Islet of Langerhans (tissue), 1 donor: ENCODE results near the gene FAM43A.

Experiments
- FAIRE-seq: peaks from one replicate; lab custom pipeline; 2011; peaks lifted over from hg19 to GRCh38; lab: Jason Lieb, UNC

FAM43A gene

GRCh38 chr3:194711913-194712312 is 26.2 kb downstream of the FAM43A start:
- FAIRE-seq, result no peak

- no peak for FAIRE-seq
Observed at GRCh38 chr3:194713299-194714136, 27.8 kb downstream of the FAM43A start.

GRCh38 chr3:194714137-194714455 is 28.4 kb downstream of the FAM43A start:
- FAIRE-seq, result no peak

GRCh38 chr3:194714564-194714963 is 28.9 kb downstream of the FAM43A start:
- FAIRE-seq, result no peak

GRCh38 chr3:194715022-194715800 is 29.5 kb downstream of the FAM43A start:
- FAIRE-seq, result no peak

- no peak for FAIRE-seq
Observed at GRCh38 chr3:194718079-194718478, 32.4 kb downstream of the FAM43A start.

- no peak for FAIRE-seq
Observed at GRCh38 chr3:194720048-194720447, 34.4 kb downstream of the FAM43A start.

- FAIRE-seq, result no peak
Observed at GRCh38 chr3:194723846-194724618, 38.3 kb downstream of the FAM43A start.

- no peak for FAIRE-seq
Observed at GRCh38 chr3:194725346-194725745, 39.7 kb downstream of the FAM43A start.

GRCh38 chr3:194727435-194728128 is 41.9 kb downstream of the FAM43A start:
- no peak for FAIRE-seq

GRCh38 chr3:194728986-194729385 is 43.3 kb downstream of the FAM43A start:
- FAIRE-seq, result no peak

GRCh38 chr3:194730365-194730764 is 44.7 kb downstream of the FAM43A start:
- FAIRE-seq, result no peak

GRCh38 chr3:194731506-194732073 is 45.9 kb downstream of the FAM43A start:
- no peak for FAIRE-seq

GRCh38 chr3:194732617-194733016 is 46.9 kb downstream of the FAM43A start:
- FAIRE-seq, result no peak

- FAIRE-seq, result no peak
Observed at GRCh38 chr3:194736277-194736895, 50.7 kb downstream of the FAM43A start.

- no peak for FAIRE-seq
Observed at GRCh38 chr3:194736896-194737600, 51.4 kb downstream of the FAM43A start.
